HG03066 (cell line): ENCODE results near the gene SEL1L.
A peak's percentile ranks its signal among the peaks of the same experiment; 100 is the strongest.
"Not testable (repeated sequence)": the region's sequence is repeated elsewhere in the genome, so short reads cannot be mapped to it uniquely, and the experiment has no call there.

Experiments used
- ATAC-seq: cut with Tn5 transposase; IDR thresholded peaks from one replicate; pipeline ENCODE4 v1.9.1; 2021; ENCODE audit warnings: low read depth; ENCODE audit not compliant: unreplicated experiment

SEL1L gene

GRCh38 chr14:81529391-81529790 is 4.3 kb downstream of the SEL1L start:
- ATAC-seq = no peak

GRCh38 chr14:81525129-81525528 is 8.5 kb downstream of the SEL1L start:
- ATAC-seq = no peak

GRCh38 chr14:81523616-81524015 is 10.0 kb downstream of the SEL1L start:
- peak; percentile 55 for ATAC-seq

GRCh38 chr14:81523016-81523415 is 10.6 kb downstream of the SEL1L start:
- no peak for ATAC-seq

- no peak for ATAC-seq
Measured at GRCh38 chr14:81521356-81521755, 12.3 kb downstream of the SEL1L start.

GRCh38 chr14:81519200-81520011 is 14.2 kb downstream of the SEL1L start:
- ATAC-seq = peak; percentile 65

- no peak for ATAC-seq
Measured at GRCh38 chr14:81517798-81518398, 15.8 kb downstream of the SEL1L start.

- no peak for ATAC-seq
Measured at GRCh38 chr14:81516986-81517797, 16.5 kb downstream of the SEL1L start.

- not testable (repeated sequence) for ATAC-seq
Measured at GRCh38 chr14:81515927-81516326, 17.7 kb downstream of the SEL1L start.

GRCh38 chr14:81512826-81513225 is 20.8 kb downstream of the SEL1L start:
- ATAC-seq = not testable (repeated sequence)

- no peak for ATAC-seq
Measured at GRCh38 chr14:81511111-81511904, 22.3 kb downstream of the SEL1L start.

- ATAC-seq = no peak
Measured at GRCh38 chr14:81509838-81510452, 23.7 kb downstream of the SEL1L start.

- no peak for ATAC-seq
Measured at GRCh38 chr14:81509321-81509720, 24.3 kb downstream of the SEL1L start.

- ATAC-seq = no peak
Measured at GRCh38 chr14:81506487-81506886, 27.2 kb downstream of the SEL1L start.

- ATAC-seq = no peak
Measured at GRCh38 chr14:81504864-81505263, 28.8 kb downstream of the SEL1L start.

- no peak for ATAC-seq
Measured at GRCh38 chr14:81485781-81486180, 47.9 kb downstream of the SEL1L start.

GRCh38 chr14:81485372-81485771 is 48.3 kb downstream of the SEL1L start:
- peak; percentile 98 for ATAC-seq

GRCh38 chr14:81484120-81484519 is 49.5 kb downstream of the SEL1L start:
- no peak for ATAC-seq

GRCh38 chr14:81480741-81481140 is 52.9 kb downstream of the SEL1L start:
- no peak for ATAC-seq

GRCh38 chr14:81478446-81478845 is 55.2 kb downstream of the SEL1L start:
- no peak for ATAC-seq
